Ishikawa (cell line): ENCODE data around the gene ACSL5.
A peak's percentile ranks its signal among the peaks of the same experiment; 100 is the strongest.

ENCODE experiments used
- CEBPB ChIP-seq: IDR thresholded peaks from 2 replicates; pipeline ENCODE4 v1.6.1; 2012
- CREB1 ChIP-seq: IDR thresholded peaks from 2 replicates; pipeline ENCODE4 v1.6.1; 2012; ENCODE audit warnings: low read depth
- EGR1 ChIP-seq: IDR thresholded peaks from 2 replicates; pipeline ENCODE4 v1.6.1; 2012
- EP300 ChIP-seq: IDR thresholded peaks from 2 replicates; pipeline ENCODE4 v1.6.1; 2012; ENCODE audit warnings: borderline replicate concordance
- FOXM1 ChIP-seq: IDR thresholded peaks from 2 replicates; pipeline ENCODE4 v1.6.1; 2012; ENCODE audit warnings: low read depth, borderline replicate concordance
- NFIC ChIP-seq: IDR thresholded peaks from 2 replicates; pipeline ENCODE4 v1.6.1; 2012
- RAD21 ChIP-seq: IDR thresholded peaks from 2 replicates; pipeline ENCODE4 v1.6.1; 2012; ENCODE audit warnings: low read depth
- REST ChIP-seq: IDR thresholded peaks from 2 replicates; pipeline ENCODE4 v1.6.1; 2012; ENCODE audit warnings: low read depth, mild to moderate bottlenecking
- TAF1 ChIP-seq: IDR thresholded peaks from 2 replicates; pipeline ENCODE4 v1.6.1; 2012; ENCODE audit warnings: low read depth, mild to moderate bottlenecking
- TCF12 ChIP-seq: IDR thresholded peaks from 2 replicates; pipeline ENCODE4 v1.6.1; 2012; ENCODE audit warnings: low read depth
- TEAD4 ChIP-seq: IDR thresholded peaks from 2 replicates; pipeline ENCODE4 v1.6.1; 2012
- USF1 ChIP-seq: IDR thresholded peaks from 2 replicates; pipeline ENCODE4 v1.6.1; 2012
- YY1 ChIP-seq: IDR thresholded peaks from 2 replicates; pipeline ENCODE4 v1.6.1; 2012; ENCODE audit warnings: low read depth
- ZBTB7A ChIP-seq: IDR thresholded peaks from 2 replicates; pipeline ENCODE4 v1.6.1; 2012; ENCODE audit warnings: low read depth
- TF ChIP-seq, protein P1 (sequence below): IDR thresholded peaks from 2 replicates; pipeline ENCODE4 v1.6.1; 2012

The ACSL5 gene

DNA sequence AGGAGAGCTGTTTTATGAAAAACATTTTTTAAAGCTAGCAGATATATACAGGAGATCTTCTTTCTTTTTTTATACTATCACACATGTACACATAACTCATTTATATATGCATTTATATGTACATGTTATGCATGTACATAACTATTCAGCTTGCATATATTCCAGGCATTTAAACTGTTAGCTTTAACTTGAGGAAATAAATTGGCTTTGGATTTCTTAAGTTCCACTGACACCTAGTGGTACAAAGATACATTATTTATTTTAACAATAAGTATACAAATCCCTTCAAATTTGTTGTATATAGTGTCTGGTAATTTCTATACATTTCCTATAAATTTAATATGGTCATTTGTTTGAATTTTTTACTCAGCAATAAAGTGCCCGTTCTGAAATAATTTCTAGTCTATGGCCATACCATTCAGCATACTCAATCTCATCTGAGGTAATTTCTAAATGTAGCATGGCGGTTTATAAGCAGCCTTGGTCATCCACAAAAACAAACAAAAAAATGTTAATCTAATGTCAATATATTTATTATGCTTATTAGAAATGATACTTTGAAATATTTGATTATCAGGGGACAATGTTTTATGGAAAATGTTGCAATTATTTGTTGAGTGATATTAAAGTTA, 61.2 kb downstream of the ACSL5 start:
- no peak for TF ChIP-seq ZBTB7A
- TF ChIP-seq USF1 = no peak
- TF ChIP-seq NFIC = no peak
- no peak for TF ChIP-seq CEBPB
- TF ChIP-seq EGR1 = no peak
- TF ChIP-seq RAD21 = peak; percentile 44

DNA sequence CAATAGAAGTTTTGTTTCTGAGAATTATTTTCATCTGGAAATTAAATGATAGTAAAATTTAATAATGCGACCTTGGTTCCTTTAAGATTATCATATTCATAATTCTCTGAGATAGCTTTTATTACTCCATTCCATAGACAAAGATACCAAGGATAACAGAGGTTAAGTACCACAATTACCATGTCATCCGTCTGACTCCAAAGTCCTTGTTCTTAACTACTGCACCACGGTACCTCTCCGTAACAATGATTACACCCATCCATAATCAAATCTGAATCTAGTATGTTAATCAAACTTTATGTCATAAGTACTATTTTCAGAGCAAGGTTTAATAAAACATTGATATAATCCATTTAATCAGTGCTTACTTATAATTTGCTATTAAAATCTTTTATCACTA, 64.4 kb downstream of the ACSL5 start:
- no peak for TF ChIP-seq ZBTB7A
- TF ChIP-seq NFIC = no peak
- no peak for TF ChIP-seq TCF12
- no peak for TF ChIP-seq CEBPB
- no peak for TF ChIP-seq USF1
- TF ChIP-seq, protein P1, sequence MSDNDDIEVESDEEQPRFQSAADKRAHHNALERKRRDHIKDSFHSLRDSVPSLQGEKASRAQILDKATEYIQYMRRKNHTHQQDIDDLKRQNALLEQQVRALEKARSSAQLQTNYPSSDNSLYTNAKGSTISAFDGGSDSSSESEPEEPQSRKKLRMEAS = no peak
- TF ChIP-seq FOXM1 = no peak
- no peak for TF ChIP-seq TEAD4

- TF ChIP-seq NFIC = no peak
- TF ChIP-seq, protein P1 = no peak
- TF ChIP-seq TAF1 = no peak
- no peak for TF ChIP-seq YY1
- TF ChIP-seq EP300 = no peak
- no peak for TF ChIP-seq ZBTB7A
- no peak for TF ChIP-seq RAD21
- TF ChIP-seq CREB1 = no peak
- TF ChIP-seq CEBPB = no peak
- no peak for TF ChIP-seq EGR1
- no peak for TF ChIP-seq TEAD4
- no peak for TF ChIP-seq TCF12
- TF ChIP-seq USF1 = no peak
- no peak for TF ChIP-seq REST
- no peak for TF ChIP-seq FOXM1
Observed at GRCh38 chr10:112441520-112441919, 67.6 kb downstream of the ACSL5 start.

DNA sequence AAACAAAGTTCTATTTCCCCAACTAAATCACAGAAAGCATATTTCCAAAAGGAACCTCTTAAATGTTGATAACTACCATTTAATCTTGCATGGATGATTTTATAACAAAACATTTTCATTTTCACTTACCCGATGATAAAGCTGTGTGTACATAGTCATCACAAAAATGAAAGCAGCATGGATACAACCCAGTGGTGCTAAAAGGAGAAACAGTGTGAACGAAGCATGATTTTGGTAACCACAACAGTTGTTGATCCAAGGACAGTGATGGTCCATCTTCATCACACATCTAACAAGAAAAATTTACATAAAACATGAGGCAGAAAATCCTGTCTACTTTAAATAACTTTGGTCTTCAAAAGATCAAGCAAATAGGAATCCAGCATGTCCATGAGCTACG, 68.1 kb downstream of the ACSL5 start:
- TF ChIP-seq EP300 (no peak), TAF1 (no peak), ZBTB7A (no peak), RAD21 (no peak), TEAD4 (no peak), USF1 (no peak)

DNA sequence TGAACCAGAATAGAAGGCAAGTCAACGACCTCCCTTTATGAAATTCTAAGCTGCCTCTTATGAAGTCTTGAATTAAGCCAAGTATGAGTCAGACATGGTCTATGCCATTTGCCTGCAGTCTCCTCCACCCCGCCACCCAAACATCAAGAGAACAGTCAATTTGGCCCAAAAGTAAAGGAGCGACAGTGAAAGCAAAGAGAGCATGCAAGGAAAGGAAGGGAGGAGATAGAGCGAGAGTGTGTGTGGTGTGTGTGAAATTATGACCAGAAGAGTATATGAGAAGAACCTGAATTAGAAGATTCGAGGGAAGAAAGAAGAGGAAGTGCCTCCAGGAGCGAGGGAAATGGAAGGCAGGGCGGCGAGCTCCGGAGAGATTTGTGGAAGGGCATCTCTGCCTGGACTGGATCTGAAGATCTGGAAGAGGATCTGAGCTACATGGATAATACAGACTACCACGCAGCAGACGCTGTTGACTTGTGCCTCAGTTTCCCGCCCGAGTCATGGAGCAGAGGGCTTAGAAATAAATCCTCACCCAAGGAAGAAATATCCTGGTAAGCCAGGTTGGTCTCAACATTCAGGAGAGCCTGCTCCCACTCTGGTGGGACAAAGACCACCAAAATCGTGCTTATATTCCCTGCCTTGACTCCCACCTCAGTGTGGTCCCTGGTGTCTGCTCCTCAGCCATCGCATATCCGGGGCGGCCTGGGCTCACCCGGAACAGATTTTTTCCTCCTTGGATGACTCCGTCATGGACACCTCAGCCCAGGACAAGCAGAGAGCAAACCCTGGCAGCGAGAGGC, 72.3 kb downstream of the ACSL5 start:
- TF ChIP-seq USF1 (no peak), RAD21 (no peak), TEAD4 (no peak), CREB1 (no peak), REST (no peak), CEBPB (no peak), EP300 (no peak), YY1 (no peak), EGR1 (no peak), TCF12 (no peak), NFIC (no peak), FOXM1 (no peak), ZBTB7A (no peak), TAF1 (no peak)
- TF ChIP-seq, protein P1 = no peak
